GM18517 (cell line): Measurements from ENCODE around the gene SPIB.
"Not testable (repeated sequence)": the region's sequence is repeated elsewhere in the genome, so short reads cannot be mapped to it uniquely, and the experiment has no call there.

ENCODE experiments used
- ATAC-seq: cut with Tn5 transposase; IDR thresholded peaks from one replicate; pipeline ENCODE4 v1.9.1; 2021; ENCODE audit warnings: mild to moderate bottlenecking, moderate library complexity; ENCODE audit not compliant: unreplicated experiment

Gene SPIB

DNA sequence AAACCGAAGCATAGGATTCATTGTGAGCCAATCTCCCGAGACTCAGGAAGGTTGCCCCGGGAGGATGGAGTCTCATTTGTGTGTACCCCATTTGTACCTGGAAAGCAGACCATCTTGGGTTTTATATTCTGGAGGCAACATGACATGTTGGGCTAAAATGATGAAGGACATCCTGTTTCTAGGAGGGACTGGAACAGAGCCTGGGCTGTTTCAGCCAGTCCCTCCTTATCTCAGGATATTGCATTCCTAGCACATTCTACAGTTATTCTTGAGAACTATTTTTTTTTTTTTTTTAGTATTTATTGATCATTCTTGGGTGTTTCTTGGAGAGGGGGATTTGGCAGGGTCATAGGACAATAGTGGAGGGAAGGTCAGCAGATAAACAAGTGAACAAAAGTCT, 28.4 kb upstream of the SPIB start:
- not testable (repeated sequence) for ATAC-seq

DNA sequence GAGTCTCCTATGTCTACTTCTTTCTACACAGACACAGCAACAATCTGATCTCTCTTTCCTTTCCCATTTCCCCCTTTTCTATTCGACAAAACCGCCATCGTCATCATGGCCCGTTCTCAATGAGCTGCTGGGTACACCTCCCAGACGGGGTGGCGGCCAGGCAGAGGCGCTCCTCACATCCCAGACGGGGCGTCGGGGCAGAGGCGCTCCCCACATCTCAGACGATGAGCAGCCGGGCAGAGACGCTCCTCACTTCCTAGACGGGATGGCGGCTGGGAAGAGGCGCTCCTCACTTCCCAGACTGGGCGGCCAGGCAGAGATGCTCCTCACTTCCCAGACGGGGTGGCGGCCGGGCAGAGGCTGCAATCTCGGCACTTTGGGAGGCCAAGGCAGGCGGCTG, 27.8 kb upstream of the SPIB start:
- ATAC-seq, result not testable (repeated sequence)

DNA sequence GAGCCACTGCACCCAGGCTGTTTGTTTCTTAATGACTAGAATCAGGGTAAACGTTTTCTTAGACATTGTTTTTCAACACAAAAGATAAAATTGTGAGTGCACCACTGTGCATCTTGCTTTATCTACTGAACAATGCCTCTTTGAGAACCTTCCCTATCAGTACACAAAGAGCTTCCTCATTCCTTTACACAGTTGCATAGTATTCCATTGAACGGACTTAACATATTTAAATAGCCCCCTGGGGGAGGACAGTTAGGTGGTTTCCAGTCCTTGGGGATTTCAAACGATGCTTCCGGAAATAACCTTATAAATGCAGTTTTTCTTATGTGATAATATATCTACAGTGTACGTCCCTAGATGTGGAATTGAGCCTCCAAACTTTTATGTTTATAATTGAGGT, 26.0 kb upstream of the SPIB start:
- ATAC-seq, result no peak

DNA sequence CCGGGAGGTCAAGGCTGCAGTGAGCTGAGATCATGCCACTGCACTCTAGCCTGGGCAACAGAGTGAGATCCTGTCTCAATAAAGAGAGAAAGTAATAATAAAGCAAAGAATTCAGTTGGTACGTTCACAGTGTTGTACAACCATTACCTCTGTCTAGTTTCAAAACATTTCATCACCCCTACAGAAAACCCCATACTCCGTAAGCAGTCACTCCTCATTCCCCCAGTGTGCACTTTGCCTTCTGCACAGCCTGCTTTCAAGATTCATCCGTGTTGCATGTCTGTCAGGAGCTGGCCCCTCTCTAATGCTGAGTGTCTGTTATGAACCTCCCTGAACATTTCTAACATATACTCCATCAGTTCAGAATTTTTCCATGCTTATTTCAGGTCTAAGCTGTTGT, 25.1 kb upstream of the SPIB start:
- ATAC-seq, result no peak

DNA sequence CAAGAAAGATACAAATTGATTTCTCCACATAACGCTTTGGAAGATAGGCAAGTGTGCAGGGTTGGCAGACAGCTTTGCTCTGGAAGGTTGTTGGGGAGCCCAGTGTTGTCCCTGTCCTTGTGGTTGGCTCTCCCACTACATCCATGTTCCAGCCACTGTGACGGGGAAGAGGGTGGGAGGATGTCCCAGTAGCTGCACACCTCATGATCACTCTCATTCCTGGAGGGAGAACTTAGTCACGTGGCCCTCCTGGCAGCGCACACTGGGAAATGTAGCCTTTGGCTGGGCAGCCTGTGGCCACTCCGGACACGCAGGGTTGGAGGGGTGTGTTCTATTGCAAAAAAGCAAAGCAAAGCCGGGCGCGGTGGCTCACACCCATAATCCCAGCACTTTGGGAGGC, 24.7 kb upstream of the SPIB start:
- ATAC-seq, result no peak

DNA sequence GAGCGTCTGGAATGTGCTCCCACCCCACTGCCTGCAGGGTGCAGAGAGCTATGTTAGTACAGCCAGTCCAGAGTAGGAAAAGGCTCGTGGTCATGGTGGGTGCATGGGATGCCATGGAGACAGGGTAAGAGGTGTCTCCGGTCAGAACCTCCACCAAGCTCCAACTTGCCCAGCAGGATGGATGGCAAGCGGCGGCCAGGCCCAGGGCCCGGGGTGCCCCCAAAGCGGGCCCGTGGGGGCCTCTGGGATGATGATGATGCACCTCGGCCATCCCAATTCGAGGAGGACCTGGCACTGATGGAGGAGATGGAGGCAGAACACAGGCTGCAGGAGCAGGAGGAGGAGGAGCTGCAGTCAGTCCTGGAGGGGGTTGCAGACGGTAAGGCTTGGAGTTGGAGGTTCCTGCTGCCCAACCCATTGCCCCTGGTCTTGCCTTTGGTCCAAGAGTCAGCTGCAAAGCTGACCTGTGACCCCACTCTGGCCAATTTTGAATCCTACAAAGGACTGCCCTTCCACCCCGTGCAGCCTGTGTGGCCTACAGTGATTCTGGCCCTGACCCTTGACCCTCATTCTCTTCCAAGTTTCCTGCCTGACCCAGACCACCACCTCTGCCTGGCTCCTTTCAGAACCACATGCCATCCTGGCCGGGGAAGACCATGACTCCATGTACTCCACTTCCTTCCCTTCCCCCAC, 19.9 kb upstream of the SPIB start:
- no peak for ATAC-seq

DNA sequence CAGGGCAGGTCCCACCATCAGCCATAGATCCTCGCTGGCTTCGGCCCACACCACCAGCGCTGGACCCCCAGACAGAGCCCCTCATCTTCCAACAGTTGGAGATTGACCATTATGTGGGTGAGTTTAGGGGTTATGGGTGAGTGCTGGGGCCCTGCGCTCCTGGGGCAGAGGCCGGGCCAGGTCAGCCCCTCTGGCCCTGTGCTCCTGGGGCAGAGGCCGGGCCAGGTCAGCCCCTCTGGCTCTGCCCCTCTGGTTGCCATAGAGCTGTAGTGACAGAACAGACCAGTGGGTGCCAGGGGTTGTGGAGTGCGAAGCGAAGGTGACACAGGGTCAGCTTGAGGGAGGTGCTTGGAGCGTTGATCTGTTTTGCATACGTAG, 19.4 kb upstream of the SPIB start:
- no peak for ATAC-seq

DNA sequence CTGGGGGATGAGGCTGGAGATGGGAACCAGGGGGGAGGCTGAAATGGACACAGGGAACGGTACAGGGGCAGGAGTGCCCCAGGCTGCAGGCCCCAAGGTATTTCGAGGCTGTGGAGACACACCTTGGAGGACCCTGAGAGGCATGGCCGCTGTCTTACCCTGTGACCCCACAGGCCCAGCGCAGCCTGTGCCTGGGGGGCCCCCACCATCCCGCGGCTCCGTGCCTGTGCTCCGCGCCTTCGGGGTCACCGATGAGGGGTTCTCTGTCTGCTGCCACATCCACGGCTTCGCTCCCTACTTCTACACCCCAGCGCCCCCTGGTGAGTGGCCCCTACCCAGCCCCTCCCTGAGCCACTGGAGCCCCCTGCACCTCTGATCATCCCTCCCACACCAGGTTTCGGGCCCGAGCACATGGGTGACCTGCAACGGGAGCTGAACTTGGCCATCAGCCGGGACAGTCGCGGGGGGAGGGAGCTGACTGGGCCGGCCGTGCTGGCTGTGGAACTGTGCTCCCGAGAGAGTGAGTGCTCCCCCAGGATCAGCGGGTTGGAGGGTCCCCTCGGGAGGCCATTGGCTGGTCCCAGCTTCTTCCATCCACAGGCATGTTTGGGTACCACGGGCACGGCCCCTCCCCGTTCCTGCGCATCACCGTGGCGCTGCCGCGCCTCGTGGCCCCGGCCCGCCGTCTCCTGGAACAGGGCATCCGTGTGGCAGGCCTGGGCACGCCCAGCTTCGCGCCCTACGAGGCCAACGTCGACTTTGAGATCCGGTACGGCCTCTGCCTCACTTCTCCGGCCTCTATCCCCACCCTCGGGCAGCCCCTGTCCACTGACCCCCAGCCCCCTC, 16.9 kb upstream of the SPIB start:
- no peak for ATAC-seq

DNA sequence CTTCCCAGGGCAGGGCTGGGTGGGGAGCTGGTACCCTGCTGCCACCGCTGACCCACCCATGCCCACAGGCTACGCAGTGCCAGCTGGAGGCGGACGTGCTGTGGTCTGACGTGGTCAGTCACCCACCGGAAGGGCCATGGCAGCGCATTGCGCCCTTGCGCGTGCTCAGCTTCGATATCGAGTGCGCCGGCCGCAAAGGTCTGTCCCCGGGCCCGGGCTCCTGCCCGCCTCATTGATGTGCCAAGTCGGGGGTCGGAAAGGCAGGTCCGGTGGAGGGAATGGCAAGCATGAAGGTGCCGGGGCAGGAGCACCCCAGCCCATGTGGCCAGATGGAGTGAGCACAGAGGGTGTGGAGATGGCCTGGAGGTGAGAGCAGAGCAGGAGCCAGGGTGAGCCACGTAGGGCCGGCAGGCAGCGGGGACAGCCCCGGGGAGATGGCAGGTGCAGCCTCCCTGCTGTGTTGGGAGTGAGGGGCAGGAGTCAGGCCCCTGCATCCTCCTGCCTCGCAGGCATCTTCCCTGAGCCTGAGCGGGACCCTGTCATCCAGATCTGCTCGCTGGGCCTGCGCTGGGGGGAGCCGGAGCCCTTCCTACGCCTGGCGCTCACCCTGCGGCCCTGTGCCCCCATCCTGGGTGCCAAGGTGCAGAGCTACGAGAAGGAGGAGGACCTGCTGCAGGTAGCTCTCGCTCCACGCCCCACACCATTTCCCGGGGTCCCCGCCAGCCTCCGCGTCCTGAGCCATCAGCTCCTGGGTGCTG, 16.0 kb upstream of the SPIB start:
- no peak for ATAC-seq

DNA sequence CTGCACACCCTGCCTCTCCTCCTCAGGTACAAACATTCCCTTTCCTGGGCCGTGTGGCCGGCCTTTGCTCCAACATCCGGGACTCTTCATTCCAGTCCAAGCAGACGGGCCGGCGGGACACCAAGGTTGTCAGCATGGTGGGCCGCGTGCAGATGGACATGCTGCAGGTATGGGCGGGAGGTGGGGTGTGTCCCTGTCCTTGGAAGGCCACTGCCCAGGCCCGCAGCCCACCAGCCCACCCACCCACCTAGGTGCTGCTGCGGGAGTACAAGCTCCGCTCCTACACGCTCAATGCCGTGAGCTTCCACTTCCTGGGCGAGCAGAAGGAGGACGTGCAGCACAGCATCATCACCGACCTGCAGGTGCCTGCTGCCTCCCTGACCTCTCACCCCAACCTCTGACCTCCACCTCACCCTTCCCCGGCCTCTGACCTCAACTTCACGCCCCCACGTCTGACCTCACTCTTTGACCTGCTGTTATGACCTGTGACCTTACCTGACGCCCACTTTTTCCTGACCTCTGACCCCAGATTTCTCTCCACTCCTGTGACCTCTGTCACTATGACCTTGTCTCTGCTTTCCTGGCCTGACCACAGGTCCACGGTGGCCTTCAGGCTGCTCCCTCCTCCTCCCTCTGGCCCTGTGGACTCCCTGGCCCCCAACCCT, 12.4 kb upstream of the SPIB start:
- no peak for ATAC-seq

DNA sequence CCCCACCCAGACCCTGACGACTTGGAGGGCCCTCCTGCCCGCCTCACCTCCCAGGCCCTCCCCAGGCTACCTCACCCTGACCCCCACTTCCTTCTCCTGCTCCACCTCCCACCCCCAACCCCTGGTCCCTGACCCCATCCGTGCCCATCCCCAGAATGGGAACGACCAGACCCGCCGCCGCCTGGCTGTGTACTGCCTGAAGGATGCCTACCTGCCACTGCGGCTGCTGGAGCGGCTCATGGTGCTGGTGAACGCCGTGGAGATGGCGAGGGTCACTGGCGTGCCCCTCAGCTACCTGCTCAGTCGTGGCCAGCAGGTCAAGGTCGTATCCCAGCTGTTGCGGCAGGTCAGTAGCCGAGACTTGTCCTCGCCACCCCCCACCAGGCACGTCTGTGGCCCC, 11.9 kb upstream of the SPIB start:
- ATAC-seq, result no peak

DNA sequence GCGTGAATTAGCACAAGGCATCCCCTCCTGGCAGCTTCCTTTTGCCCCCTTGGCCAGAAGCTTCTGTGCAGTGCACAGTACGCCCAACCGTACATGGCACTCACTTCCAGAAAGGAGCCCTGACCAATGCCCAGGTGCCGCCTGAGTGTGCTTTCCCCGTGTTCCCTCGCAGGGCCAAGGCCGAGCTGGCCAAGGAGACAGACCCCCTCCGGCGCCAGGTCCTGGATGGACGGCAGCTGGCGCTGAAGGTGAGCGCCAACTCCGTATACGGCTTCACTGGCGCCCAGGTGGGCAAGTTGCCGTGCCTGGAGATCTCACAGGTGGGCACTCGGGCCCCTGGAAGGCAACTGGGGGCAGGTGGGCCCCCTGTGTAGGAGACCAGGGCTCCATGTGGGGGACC, 9.4 kb upstream of the SPIB start:
- no peak for ATAC-seq

DNA sequence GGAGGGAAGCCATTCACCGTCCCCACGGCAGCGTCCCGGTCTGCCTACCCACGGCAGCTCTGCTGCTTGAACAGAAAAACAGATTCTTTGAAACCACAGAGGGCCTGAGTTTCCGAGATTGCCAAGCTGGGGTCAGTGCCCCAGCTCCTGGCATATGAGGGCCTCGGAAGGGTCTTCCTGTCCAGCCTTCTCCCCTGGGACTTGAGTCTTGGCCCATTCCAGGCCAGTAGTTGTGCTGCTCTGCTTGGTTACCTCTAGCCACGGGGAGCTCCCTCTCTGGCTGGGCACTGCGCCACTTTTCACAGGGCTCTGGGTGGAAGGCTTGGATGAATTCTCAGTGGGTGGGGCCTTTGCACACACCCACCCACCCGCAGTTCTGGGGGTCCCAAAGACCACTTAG, 8.6 kb upstream of the SPIB start:
- no peak for ATAC-seq

DNA sequence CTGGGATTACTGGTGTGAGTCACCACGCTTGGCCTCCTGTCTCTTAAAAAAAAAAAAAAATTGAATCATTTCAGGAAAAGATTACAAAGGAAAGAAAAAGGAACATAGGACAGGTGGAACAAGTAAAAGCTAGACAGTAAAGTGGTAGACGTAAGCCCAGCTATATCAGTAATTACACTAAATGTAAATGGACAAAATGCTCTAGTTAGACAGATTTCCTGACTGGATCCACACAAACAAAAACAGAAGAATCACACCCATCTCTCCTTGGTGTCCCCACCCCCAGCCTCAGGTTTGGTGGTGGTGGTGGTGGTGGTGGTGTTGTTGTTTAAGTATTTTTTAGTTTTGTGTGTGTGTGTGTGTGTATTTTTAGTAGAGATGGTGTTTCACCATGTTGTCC, 6.3 kb upstream of the SPIB start:
- ATAC-seq, result no peak

DNA sequence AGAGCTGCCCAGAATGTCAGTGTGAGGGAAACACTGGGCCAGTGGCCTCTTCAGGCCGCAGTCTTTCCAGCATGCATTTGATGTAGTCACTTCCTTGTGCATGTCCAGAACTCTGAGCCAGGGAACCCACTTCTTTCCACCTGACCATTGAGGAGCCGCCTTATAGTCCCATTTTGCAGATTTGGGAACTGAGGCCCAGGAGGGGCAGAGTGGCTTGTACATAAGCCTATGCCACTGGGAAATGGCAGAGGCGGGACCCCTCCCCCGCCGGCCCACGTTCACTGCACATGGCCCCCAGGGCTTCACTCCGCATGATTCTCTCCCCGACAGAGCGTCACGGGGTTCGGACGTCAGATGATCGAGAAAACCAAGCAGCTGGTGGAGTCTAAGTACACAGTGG, 5.6 kb upstream of the SPIB start:
- ATAC-seq, result no peak

DNA sequence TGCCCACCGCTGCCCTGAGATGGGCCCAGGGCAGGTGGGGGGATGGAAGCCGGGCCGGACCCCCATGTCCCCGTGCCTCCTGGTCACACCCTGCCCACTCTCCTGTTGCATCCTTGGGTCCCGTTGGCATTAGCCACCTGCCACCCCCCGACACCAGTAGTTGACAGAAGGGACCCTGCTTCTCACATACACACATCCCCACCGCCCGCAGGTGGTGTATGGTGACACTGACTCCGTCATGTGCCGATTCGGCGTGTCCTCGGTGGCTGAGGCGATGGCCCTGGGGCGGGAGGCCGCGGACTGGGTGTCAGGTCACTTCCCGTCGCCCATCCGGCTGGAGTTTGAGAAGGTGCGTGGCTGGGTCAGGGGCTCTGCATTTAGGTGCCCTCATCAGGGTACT, 5.2 kb upstream of the SPIB start:
- ATAC-seq, result no peak

DNA sequence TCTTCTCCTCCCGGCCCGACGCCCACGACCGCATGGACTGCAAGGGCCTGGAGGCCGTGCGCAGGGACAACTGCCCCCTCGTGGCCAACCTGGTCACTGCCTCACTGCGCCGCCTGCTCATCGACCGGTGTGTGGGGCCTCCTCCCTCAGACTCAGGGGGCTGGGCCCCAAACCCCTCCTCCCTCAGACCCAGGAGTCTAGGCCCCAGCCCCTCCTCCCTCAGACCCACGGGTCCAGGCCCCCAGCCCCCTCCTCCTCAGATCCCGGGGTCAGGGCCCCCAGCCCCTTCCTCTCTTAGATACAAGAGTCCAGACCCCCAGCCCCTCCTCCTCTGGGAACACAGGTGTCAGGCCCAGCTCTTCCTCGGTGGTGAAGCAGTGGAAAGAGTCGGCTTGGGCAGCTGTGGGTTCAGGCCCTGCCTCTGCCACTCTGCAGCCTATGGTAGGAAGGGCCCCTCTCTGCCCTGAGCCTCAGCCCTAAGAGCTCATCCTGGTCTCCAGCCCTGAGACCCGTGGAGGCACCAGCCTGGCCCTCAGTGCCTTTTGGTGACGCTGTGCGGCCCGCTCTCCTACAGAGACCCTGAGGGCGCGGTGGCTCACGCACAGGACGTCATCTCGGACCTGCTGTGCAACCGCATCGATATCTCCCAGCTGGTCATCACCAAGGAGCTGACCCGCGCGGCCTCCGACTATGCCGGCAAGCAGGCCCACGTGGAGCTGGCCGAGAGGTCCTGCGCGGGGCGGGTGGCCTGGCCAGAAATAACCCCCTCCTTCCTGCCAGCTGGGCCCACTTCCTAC, 3.7 kb upstream of the SPIB start:
- ATAC-seq, result no peak

DNA sequence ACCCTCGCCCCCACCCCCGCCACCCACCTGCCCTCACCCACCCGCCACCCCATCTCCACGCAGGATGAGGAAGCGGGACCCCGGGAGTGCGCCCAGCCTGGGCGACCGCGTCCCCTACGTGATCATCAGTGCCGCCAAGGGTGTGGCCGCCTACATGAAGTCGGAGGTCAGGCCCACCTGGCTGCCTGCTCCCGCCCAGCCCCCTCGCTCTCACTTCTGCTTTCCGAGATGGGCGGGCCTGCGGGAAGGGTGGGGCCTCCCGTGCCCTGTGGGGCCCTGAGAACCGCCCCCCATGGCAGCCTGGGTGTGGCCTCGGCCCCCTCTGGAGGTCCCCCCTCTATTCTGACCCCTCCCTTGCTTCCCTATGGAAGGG, 3.1 kb upstream of the SPIB start:
- no peak for ATAC-seq

DNA sequence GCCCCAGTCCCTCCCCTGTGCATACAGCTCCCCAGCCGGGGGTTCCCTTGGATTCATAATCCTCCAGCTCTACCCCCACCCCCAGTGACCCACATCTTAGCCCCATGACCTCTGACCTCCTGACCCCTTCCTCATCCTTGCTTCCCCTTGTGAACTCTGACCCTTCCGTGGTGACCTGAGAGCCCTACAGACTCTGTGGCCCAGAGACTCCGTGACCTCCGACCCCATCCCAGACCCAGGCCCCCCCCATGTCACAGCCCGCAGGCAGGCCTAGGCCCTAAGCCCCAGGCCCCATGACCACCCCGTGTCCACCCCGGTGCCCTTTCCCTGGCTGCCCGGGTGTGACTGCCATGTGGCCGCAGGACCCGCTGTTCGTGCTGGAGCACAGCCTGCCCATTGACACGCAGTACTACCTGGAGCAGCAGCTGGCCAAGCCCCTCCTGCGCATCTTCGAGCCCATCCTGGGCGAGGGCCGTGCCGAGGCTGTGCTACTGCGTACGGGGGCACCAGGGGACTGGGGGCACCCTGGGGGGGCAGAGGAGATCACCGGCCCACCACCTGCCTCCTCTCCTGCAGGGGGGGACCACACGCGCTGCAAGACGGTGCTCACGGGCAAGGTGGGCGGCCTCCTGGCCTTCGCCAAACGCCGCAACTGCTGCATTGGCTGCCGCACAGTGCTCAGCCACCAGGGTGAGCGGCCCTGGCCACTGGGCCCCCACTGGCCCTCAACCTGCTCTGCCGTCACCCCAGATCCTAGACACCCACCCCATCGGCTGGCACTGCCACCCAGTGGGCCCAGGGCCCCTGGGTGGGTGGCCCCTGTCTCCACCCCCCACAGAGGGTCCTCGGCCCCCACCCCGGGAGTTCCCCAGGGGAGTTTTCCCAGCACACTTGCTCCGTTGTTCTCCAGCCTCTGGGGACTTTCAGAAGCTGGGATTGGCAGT, 2.4 kb upstream of the SPIB start:
- no peak for ATAC-seq
